HG03378 (cell line): Measurements from ENCODE around the gene S1PR5.

Experiments
- ATAC-seq: cut with Tn5 transposase; IDR thresholded peaks from one replicate; pipeline ENCODE4 v1.9.1; 2021; ENCODE audit warnings: mild to moderate bottlenecking, moderate library complexity; ENCODE audit not compliant: unreplicated experiment

The S1PR5 gene

GRCh38 chr19:10516671-10517286, 468 bp downstream of the S1PR5 start:
- ATAC-seq: no peak

GRCh38 chr19:10516064-10516385, 1.2 kb downstream of the S1PR5 start:
- ATAC-seq: no peak

GRCh38 chr19:10514211-10515145, 2.8 kb downstream of the S1PR5 start:
- no peak for ATAC-seq

- ATAC-seq: no peak
Measured at GRCh38 chr19:10513223-10513622, 4.0 kb downstream of the S1PR5 start.

GRCh38 chr19:10510301-10510802, 6.9 kb downstream of the S1PR5 start:
- no peak for ATAC-seq

- no peak for ATAC-seq
Measured at GRCh38 chr19:10508707-10509106, 8.5 kb downstream of the S1PR5 start.

GRCh38 chr19:10508036-10508435, 9.2 kb downstream of the S1PR5 start:
- ATAC-seq: no peak

DNA sequence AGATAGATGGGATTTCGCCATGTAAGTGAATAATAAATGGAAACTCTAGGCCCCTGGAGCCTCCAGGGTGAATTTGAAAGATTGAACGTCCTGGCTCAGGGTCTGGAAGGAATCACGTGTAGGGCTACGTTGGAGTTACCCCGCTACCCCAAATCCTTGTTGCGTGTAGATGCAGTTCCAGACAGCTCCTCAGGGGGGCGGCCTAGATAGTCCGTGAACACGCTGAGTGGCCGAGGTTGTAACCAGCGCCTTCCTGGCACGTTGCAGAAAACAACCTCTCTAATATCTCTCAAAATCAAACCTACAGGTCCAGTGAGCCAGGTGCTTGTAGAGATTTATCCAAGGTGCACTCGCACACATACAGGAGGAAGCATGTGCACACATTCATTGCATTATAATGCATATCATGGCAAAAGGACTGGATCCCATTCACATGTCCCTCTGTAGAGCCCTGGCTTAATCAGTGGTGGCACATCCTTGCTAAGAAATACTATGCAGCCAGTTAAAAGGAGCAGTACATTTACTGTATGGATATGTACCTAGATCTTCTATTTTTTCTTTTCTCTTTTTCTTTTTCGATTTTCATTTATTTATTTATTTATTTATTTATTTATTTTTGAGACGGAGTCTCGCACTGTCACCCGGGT, 11.5 kb downstream of the S1PR5 start:
- no peak for ATAC-seq

DNA sequence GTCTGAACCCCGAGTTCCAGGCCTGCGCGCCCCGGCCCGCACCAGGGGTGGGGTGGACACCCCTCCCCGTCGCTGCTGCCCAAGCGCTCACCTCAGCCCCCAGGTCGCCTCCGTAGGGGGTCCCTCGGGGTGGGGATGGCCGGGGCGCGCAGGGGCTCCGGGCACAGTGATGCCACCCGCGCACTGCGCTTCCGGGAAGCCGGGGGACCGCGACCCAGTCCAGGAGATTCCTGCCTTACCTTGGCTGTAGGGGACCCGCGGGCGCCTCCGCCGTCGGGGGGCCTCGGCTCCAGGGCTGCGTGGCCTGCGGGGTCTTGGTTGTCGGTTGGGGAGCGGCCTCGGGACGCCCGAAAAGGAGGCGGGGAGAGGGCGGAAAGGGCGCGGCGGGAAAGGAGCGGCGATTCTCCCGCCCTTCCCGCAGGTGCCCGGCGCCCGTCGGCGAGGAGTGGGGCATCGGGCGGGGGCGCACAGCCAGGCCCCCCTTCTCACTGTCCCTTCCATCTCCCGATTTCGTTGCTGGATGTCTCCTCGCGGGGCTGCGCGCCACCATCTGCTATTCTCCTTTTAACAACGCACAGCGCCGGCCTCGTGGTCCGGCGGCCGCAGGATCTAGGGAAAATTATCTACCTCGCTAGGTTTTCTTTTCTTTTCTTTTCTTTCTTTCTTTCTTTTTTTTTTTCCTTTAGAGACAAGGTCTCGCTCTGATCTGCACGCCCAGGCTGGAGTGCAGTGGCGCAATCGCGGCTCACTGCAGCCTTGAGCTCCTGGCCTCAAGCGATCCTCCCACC, 14.1 kb downstream of the S1PR5 start, which contains the start of gene KEAP1:
Gene KEAP1, minus strand, starts transcription at position 355 of the 788 bp plus-strand sequence. CDS start 3,323 bp downstream, outside the sequence.
- ATAC-seq: peak; percentile 4

DNA sequence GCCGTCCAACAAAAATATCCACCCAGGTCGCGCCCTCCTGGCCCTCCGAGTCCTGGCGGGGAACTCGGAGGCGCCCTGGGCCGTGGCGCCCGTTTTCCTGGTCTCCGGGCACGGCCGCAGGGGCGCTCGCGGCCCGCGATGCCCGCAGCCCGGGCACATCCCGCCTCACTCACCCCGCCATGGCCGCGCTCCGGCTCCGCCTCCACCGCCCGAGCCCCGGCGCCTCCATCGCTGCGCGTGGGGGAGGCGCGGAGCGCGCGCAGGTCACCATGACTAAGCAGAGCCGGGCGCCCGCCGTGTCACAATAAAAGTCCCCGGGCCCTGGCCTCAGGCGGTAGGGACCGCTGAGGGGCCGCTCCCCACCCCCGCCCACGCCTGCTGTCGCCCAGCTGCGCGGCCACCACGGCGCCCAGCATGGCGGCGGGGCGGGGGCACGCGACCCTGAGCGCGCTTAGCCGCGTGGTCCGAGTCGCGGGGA, 14.7 kb downstream of the S1PR5 start:
- ATAC-seq: peak; percentile 57

GRCh38 chr19:10501971-10502523, 15.2 kb downstream of the S1PR5 start:
- peak; percentile 47 for ATAC-seq

- no peak for ATAC-seq
Measured at GRCh38 chr19:10500247-10500592, 17.0 kb downstream of the S1PR5 start.

GRCh38 chr19:10499550-10500246, 17.5 kb downstream of the S1PR5 start:
- no peak for ATAC-seq

DNA sequence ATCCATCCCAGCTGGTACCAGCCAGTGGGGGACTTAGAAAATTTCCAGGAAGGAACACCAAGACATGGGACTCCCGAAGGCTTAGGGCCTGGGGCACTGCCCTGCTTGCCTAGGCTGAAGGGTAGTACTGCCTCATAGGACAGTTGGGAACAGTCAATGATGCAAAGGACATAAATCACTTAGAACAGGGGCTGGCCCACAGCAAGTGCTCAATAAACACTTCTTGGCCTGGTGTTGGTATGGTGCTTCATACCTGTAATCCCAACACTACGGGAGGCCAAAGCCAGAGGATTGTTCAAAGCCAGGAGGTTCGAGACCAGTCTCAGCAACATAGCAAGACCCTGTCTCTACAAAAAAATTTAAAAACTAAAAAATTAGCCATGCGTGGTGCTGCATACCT, 19.9 kb downstream of the S1PR5 start:
- ATAC-seq: no peak

DNA sequence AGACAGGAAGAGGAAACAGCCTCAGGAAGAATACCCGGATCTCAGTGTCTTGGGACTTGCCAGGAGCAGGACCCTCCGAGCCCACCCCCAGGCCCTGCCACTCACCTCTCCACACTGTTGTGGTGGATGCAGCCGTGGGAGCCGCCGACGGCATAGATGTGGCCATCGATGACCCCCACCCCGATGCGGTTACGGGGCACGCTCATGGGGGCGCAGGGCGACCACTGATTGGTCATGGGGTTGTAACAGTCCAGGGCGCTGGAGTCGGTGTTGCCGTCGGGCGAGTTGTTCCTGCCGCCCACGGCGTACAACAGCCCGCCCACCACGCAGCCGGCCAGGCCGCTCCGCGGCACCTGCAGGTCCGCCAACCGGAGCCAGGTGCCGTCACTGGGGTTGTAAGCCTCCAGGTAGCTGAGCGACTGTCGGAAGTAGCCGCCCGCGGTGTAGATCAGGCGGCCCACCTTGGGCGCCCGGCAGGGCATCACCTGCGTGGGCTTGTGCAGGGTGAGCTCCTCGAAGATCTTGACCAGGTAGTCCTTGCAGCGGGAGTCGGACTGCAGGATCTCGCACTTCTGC, 25.7 kb downstream of the S1PR5 start:
- ATAC-seq: no peak

DNA sequence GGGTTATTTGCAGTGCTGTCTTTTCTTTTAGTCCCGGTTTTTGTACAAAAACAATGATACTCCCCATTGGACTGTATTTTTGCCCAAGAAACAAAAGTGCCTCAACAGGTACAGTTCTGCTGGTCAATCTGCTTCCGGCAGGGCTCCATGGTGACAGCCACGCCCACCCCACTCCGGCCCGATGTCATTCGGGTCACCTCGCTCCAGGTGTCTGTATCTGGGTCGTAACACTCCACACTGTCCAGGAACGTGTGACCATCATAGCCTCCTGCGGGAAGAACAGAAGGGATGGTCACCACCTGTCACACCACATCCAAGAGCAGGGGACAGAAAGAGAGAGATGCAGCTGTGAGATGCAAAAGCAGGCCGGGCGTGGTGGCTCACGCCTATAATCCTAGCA, 30.7 kb downstream of the S1PR5 start:
- no peak for ATAC-seq

- ATAC-seq: no peak
Measured at GRCh38 chr19:10478903-10479384, 38.3 kb downstream of the S1PR5 start.

GRCh38 chr19:10478476-10478875, 38.8 kb downstream of the S1PR5 start:
- ATAC-seq: no peak

- no peak for ATAC-seq
Measured at GRCh38 chr19:10474962-10475451, 42.2 kb downstream of the S1PR5 start.
